SK-N-MC (cell line): ENCODE data around the gene RRAGD.

ENCODE experiments used
- DNase-seq: peaks from one replicate; pipeline ENCODE4 v3.0.0-alpha.2; 2011; ENCODE audit warnings: low read depth, low spot score
- H3K27ac ChIP-seq: fragments of 200-600 bp; sonication (generic); 2 replicates; pipeline ENCODE4 v1.5.1; 2016; ENCODE audit warnings: mixed run types
- H3K36me3 ChIP-seq: fragments of 200-600 bp; sonication (generic); 2 replicates; pipeline ENCODE4 v1.6.1; 2017; ENCODE audit warnings: antibody characterized with exemption, low read length, mixed read lengths; ENCODE audit not compliant: insufficient read depth
- H3K4me3 ChIP-seq: fragments of 200-600 bp; sonication (generic); 2 replicates; pipeline ENCODE4 v1.5.1; 2016
- H3K9ac ChIP-seq: fragments of 200-600 bp; sonication (generic); 2 replicates; pipeline ENCODE4 v1.8.0; 2017; ENCODE audit warnings: mixed run types, mixed read lengths; ENCODE audit not compliant: insufficient read length
- H3K9me3 ChIP-seq: fragments of 200-600 bp; sonication (generic); 2 replicates; pipeline ENCODE4 v1.6.1; 2017; ENCODE audit warnings: low read depth, mild to moderate bottlenecking, antibody characterized with exemption, low read length, moderate library complexity, mixed read lengths
- EZH2 ChIP-seq: fragments of 200-600 bp; sonication (generic); IDR thresholded peaks from one replicate; pipeline ENCODE4 v1.6.1; 2017; ENCODE audit warnings: antibody characterized with exemption
- FOXP2 ChIP-seq: optimal IDR thresholded peaks from 2 replicates; pipeline ENCODE3; 2011; ENCODE audit warnings: mild to moderate bottlenecking, moderate library complexity; ENCODE audit not compliant: insufficient read depth; ENCODE audit errors: extremely low read length, control extremely low read depth
- POLR2AphosphoS5 ChIP-seq: IDR thresholded peaks from 2 replicates; pipeline ENCODE4 v1.6.1; 2012; ENCODE audit warnings: mild to moderate bottlenecking, low read depth, low read length, borderline replicate concordance

Gene RRAGD

DNA sequence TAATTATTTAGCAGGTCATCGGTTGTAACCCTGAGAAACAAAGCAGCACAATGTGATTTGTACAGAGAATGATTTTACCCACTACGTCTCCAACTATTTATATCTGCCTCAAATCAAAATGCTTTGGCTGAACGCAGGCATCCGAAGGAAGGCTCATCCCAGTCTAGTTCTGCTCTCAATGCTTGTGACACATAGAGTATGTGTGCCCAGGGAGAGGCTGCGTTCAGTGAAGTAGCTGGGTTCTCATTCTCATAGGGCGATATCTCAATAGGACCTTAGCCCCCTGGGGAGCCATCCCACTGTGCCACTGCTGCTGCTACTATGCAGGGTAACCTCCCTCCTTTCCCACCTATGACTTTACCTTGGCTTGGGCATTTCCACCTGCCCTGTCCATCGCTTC is 97.4 kb downstream of the RRAGD start:
- Histone ChIP-seq H3K27ac (no peak overlapping the region; the same call in 1 of the 2 replicates), H3K4me3 (no peak overlapping the region), H3K36me3 (no peaks in the 10 kb centered on the region), H3K9me3 (no peaks in the 10 kb centered on the region), H3K9ac (no peak overlapping the region)
- DNase-seq, result no peak
- TF ChIP-seq EZH2, result no peak
- no peak for TF ChIP-seq POLR2AphosphoS5
- TF ChIP-seq FOXP2, result no peak
